GM12878 (cell line): Measurements from ENCODE around the gene SNX8. TPM values are rescaled to one million over a fixed set of nuclear protein-coding genes. Genes with fewer than 3 reads are reported as not detected.
"Not testable (repeated sequence)": the region's sequence is repeated elsewhere in the genome, so short reads cannot be mapped to it uniquely, and the experiment has no call there.

ENCODE experiments used
- ATAC-seq: fragments of 200-7000 bp; cut with Tn5 transposase; 3 replicates; pipeline ENCODE4 v1.9.1; 2020; ENCODE audit warnings: mild to moderate bottlenecking, moderate library complexity
- BruUV-seq: library from RNA; stranded (reverse); fragments of 400-500 nt; replicated peaks from 2 replicates; lab custom pipeline; 2021; lab: Mats Ljungman, UMichigan
- CTCF ChIA-PET: fragments of 300-600 bp; sonication (Branson Sonifier 250); formaldehyde crosslinking; extraction: SDS; loops from one replicate; lab custom pipeline; 2021; ENCODE audit warnings: inconsistent platforms; lab: Yijun Ruan, JAX
- POLR2A ChIA-PET: fragments of 350-600 bp; formaldehyde crosslinking; extraction: SDS; loops from one replicate; lab custom pipeline; 2021; ENCODE audit warnings: inconsistent platforms; lab: Charles Lee
- RAD21 ChIA-PET: fragments of 300-600 bp; sonication (Branson Sonifier 250); formaldehyde crosslinking; loops from one replicate; lab custom pipeline; 2023; ENCODE audit warnings: antibody characterized with exemption; ENCODE audit not compliant: unreplicated experiment; lab: Charles Lee
- SMC1A ChIA-PET: fragments of 300-600 bp; sonication (Branson Sonifier 250); formaldehyde crosslinking; loops from one replicate; lab custom pipeline; 2023; ENCODE audit not compliant: unreplicated experiment, uncharacterized antibody; lab: Charles Lee
- DNase-seq: peaks from one replicate; pipeline ENCODE4 v3.0.0-alpha.2; 2011; ENCODE audit warnings: low read depth, low spot score
- FAIRE-seq: peaks from 3 replicates; lab custom pipeline; 2011; peaks lifted over from hg19 to GRCh38; lab: Jason Lieb, UNC
- H2AFZ ChIP-seq: 2 replicates; pipeline ENCODE4 v1.6.0; 2011; ENCODE audit warnings: low read depth, low read length, control low read depth; ENCODE audit not compliant: control insufficient read depth
- H3K27ac ChIP-seq: 2 replicates; pipeline ENCODE4 v1.5.1; 2011; ENCODE audit warnings: control low read depth; ENCODE audit not compliant: control insufficient read depth, insufficient read depth
- H3K27me3 ChIP-seq, 2 experiments: replicated peaks in 1 of 2; 2 replicates each; pipeline versions ENCODE4 v1.6.0 to v1.6.1; 2011; ENCODE audit warnings: low read length in 1 of 2; ENCODE audit not compliant: control insufficient read depth in 2 of 2, insufficient read depth in 2 of 2
- H3K36me3 ChIP-seq, 2 experiments: 2 replicates each; pipeline ENCODE4 v1.5.1; 2011; ENCODE audit warnings: low read length in 1 of 2; ENCODE audit not compliant: control insufficient read depth in 2 of 2, insufficient read depth in 2 of 2
- H3K4me1 ChIP-seq: 2 replicates; pipeline ENCODE4 v1.6.1; 2011; ENCODE audit warnings: mild to moderate bottlenecking, low read length, moderate library complexity, mixed read lengths; ENCODE audit not compliant: control insufficient read depth, insufficient read depth
- H3K4me2 ChIP-seq: 2 replicates; pipeline ENCODE4 v1.6.0; 2011; ENCODE audit warnings: control low read depth; ENCODE audit not compliant: control insufficient read depth, insufficient read depth
- H3K4me3 ChIP-seq: fragments of 200-600 bp; sonication (generic); 2 replicates; pipeline ENCODE4 v1.5.1; 2016
- H3K79me2 ChIP-seq: 2 replicates; pipeline ENCODE4 v1.6.0; 2011; ENCODE audit warnings: low read length; ENCODE audit not compliant: control insufficient read depth, insufficient read depth
- H3K9ac ChIP-seq: 2 replicates; pipeline ENCODE4 v1.8.0; 2011; ENCODE audit warnings: low read length, control low read depth, mixed read lengths; ENCODE audit not compliant: control insufficient read depth, insufficient read depth
- H3K9me3 ChIP-seq: replicated peaks from 3 replicates; pipeline ENCODE4 v1.5.1; 2011; ENCODE audit warnings: mild to moderate bottlenecking, low read length; ENCODE audit not compliant: control insufficient read depth, insufficient read depth
- H4K20me1 ChIP-seq: 2 replicates; pipeline ENCODE4 v1.6.0; 2011; ENCODE audit not compliant: control insufficient read depth, insufficient read depth
- BHLHE40 ChIP-seq, 2 experiments: fragments of 450-650 bp in 1 of 2; IDR thresholded peaks; 2 replicates each; pipeline ENCODE4 v1.6.1; 2011 to 2017; ENCODE audit warnings: low read depth in 2 of 2, borderline replicate concordance in 1 of 2, improper control_type of control experiment in 1 of 2, low read length in 1 of 2, mild to moderate bottlenecking in 1 of 2
- CHD4 ChIP-seq: fragments of 200-600 bp; sonication (generic); IDR thresholded peaks from 2 replicates; pipeline ENCODE4 v1.6.1; 2016; ENCODE audit warnings: mild to moderate bottlenecking
- NBN ChIP-seq: fragments of 450-650 bp; IDR thresholded peaks from 2 replicates; pipeline ENCODE4 v1.6.1; 2016
- NFXL1 ChIP-seq: fragments of 450-650 bp; IDR thresholded peaks from 2 replicates; pipeline ENCODE4 v1.6.1; 2017; ENCODE audit warnings: antibody characterized with exemption, mild to moderate bottlenecking, borderline replicate concordance
- NR2C2 ChIP-seq: IDR thresholded peaks from 2 replicates; pipeline ENCODE4 v1.6.1; 2011; ENCODE audit warnings: borderline replicate concordance, low read depth; ENCODE audit not compliant: control insufficient read depth, insufficient read length
- RFX5 ChIP-seq: IDR thresholded peaks from 2 replicates; pipeline ENCODE4 v1.6.1; 2011; ENCODE audit warnings: low read depth, low read length, improper control_type of control experiment
- SPI1 ChIP-seq: IDR thresholded peaks from 2 replicates; pipeline ENCODE4 v1.6.1; 2011; ENCODE audit warnings: low read depth, mild to moderate bottlenecking, low read length, moderate library complexity, borderline replicate concordance; ENCODE audit not compliant: insufficient read depth
- TCF12 ChIP-seq: IDR thresholded peaks from 2 replicates; pipeline ENCODE4 v1.6.1; 2011; ENCODE audit warnings: low read depth, mild to moderate bottlenecking, low read length
- ZNF217 ChIP-seq: fragments of 450-650 bp; IDR thresholded peaks from 2 replicates; pipeline ENCODE4 v1.6.1; 2017; ENCODE audit warnings: antibody characterized with exemption, mild to moderate bottlenecking
- WGBS: methylation state at CpG from one replicate; pipeline ENCODE4 v1.1.6; 2016; ENCODE audit warnings: low lambda C conversion rate; ENCODE audit not compliant: insufficient replicate concordance, insufficient coverage; ENCODE audit errors: missing lambda C conversion rate; 5-methylcytosine and 5-hydroxymethylcytosine counted together
- in situ Hi-C: fragments of 300-500 bp; cut with MboI; formaldehyde crosslinking; loops from 9 replicates; pipeline ENCODE4 v1.14.3; 2018; ENCODE audit warnings: mixed read lengths
- intact Hi-C: fragments of 100-400 bp; cut with micrococcal nuclease; formaldehyde crosslinking; loops from one replicate; pipeline ENCODE4 v1.14.2; 2022; ENCODE audit not compliant: unreplicated experiment
- polyA plus RNA-seq, 11 experiments: library from polyadenylated mRNA; depleted of rRNA in 4 of 11; unstranded in 6 of 11; stranded (reverse) in 5 of 11; fragments of >200 nt; fragmentation: Nextera tagmentation in 4 of 11; fragmentation: Illumina TruSeq in 1 of 11; extraction: Ambion mirVana in 4 of 11; extraction: Trizol in 1 of 11; gene quantifications; 1 replicate in 1 of 11; 2 replicates in 10 of 11; pipeline versions ENCODE4 v1.2.1 to v1.2.3, GENCODE V29; 2011 to 2016; ENCODE audit warnings: inconsistent platforms in 2 of 11, missing spikeins in 2 of 11, low read depth in 1 of 11
- total RNA-seq, 4 experiments: library from RNA; depleted of rRNA in 3 of 4; stranded (reverse); fragments of >200 nt in 3 of 4; fragmentation: Illumina TruSeq in 1 of 4; extraction: Trizol in 1 of 4; gene quantifications; 2 replicates each; pipeline versions ENCODE4 v1.2.1 to v1.2.3, GENCODE V29; 2013 to 2021
- TF ChIP-seq, protein P1 (sequence below): IDR thresholded peaks from 2 replicates; pipeline ENCODE4 v1.6.1; 2012; ENCODE audit warnings: low read depth, low read length, improper control_type of control experiment
- TF ChIP-seq, protein P2 (sequence below): fragments of 450-650 bp; IDR thresholded peaks from 2 replicates; pipeline ENCODE4 v1.6.1; 2016; ENCODE audit warnings: mild to moderate bottlenecking

Gene SNX8
- total and polyA plus RNA-seq, 10 of the 15 experiments (the other 5 are each of a cell fraction or from before 2014, with no cell fraction given) = 6.4 to 210 (median 97.6) TPM

DNA sequence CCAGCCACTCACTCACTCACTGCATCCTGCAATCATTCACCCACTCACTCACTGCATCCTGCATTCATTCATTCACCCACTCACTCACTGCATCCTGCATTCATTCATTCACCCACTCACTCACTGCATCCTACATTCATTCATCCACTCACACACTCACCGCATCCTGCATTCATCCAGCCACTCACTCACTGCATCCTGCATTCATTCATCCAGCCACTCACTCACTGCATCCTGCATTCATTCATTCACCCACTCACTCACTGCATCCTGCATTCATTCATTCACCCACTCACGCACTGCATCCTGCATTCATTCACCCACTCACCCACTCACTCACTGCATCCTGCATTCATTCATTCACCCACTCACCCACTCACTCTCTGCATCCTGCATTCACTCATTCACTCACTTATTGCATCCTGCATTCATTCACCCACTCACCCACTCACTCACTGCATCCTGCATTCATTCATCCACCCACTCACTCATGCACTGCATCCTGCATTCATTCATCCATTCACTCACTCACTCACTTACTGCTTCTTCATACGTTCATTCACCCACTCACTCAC lies 802 bp upstream of the SNX8 start:
- H3K27me3 ChIP-seq, SMC1A ChIA-PET, H4K20me1 ChIP-seq, H3K36me3 ChIP-seq, FAIRE-seq, DNase-seq, BruUV-seq, RAD21 ChIA-PET, H3K9ac ChIP-seq, H3K27ac ChIP-seq, CTCF ChIA-PET, ATAC-seq, H2AFZ ChIP-seq, H3K9me3 ChIP-seq, in situ Hi-C loops, POLR2A ChIA-PET: not testable (repeated sequence)
- peak overlapping the region; percentile 87; the same call in 1 of the 2 replicates for H3K4me2 ChIP-seq
- peaks cover 37% of the 10 kb centered on the region for H3K79me2 ChIP-seq
- H3K4me3 ChIP-seq = peak overlapping the region; percentile 17; the same call in 1 of the 2 replicates
- 10% methylated on average over 3 of the region's 3 CpGs for WGBS
- intact Hi-C loops = loop anchor here (2.0 to 5.0 kb wide), 2 partner anchors 40 to 73 kb away; partner anchors contain the start of genes EIF3B, MRM2 and NUDT1
- H3K4me1 ChIP-seq = peaks cover 12% of the 10 kb centered on the region
- peak; percentile 75; the same call in 1 of the 2 replicates for TF ChIP-seq CHD4
- TF ChIP-seq NBN = peak; percentile 66; the same call in 1 of the 2 replicates

DNA sequence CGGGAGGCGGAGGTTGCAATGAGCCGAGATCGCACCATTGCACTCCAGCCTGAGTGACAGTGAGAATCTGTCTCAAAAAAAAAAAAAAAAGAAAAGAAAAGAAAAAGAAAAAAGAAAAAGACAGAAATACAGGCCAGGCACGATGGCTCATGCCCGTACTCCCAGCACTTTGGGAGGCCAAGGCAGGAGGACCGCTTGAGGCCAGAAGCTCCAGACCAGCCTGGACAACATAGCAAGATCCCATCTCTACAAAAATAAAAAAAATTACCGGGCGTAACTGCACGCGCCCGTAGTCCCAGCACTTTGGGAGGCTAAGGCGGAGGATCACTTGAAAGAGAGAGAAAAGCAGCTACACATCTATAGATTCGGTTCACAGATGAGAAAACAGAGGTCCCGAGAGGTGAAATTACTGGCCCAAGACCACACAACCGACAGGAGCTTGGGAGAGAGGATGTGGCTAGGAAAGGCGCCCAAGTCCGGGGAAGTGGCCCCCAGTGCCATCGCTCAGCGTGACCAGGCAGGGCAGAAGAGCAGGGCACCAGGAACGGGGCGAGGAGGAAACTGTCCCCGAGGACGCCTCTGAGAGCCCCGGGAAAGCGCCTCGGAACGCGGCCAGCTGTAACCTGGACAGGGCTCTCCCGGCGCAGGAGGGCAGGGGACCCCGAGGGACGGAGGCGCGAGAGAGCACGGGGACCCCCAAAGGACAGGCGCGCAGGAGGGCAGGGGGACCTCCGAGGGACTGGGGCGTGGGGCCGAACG lies 612 bp downstream of the SNX8 start:
- H3K79me2 ChIP-seq = peaks cover 50% of the 10 kb centered on the region
- no peak for TF ChIP-seq NR2C2
- TF ChIP-seq TCF12 = no peak
- TF ChIP-seq RFX5 = no peak
- no peak for TF ChIP-seq NFXL1
- no peak for TF ChIP-seq BHLHE40 (IDR thresholded peaks at IDR 0.05; ENCODE audit: borderline replicate concordance in 1 of 2, low read depth in 2 of 2, low read length in 1 of 2)
- TF ChIP-seq, protein P1, sequence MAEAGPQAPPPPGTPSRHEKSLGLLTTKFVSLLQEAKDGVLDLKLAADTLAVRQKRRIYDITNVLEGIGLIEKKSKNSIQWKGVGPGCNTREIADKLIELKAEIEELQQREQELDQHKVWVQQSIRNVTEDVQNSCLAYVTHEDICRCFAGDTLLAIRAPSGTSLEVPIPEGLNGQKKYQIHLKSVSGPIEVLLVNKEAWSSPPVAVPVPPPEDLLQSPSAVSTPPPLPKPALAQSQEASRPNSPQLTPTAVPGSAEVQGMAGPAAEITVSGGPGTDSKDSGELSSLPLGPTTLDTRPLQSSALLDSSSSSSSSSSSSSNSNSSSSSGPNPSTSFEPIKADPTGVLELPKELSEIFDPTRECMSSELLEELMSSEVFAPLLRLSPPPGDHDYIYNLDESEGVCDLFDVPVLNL = no peak
- no peak for TF ChIP-seq ZNF217
- TF ChIP-seq, protein P2, sequence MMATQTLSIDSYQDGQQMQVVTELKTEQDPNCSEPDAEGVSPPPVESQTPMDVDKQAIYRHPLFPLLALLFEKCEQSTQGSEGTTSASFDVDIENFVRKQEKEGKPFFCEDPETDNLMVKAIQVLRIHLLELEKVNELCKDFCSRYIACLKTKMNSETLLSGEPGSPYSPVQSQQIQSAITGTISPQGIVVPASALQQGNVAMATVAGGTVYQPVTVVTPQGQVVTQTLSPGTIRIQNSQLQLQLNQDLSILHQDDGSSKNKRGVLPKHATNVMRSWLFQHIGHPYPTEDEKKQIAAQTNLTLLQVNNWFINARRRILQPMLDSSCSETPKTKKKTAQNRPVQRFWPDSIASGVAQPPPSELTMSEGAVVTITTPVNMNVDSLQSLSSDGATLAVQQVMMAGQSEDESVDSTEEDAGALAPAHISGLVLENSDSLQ = peak; percentile 49; the same call in 1 of the 2 replicates
- no peak for TF ChIP-seq SPI1

More for the DNA sequence above, 612 bp downstream of the SNX8 start:
- peak overlapping the region; percentile 92 for H3K27ac ChIP-seq
- 11% methylated on average over 29 of the region's 42 CpGs for WGBS
- FAIRE-seq (no peak), DNase-seq (no peak), ATAC-seq (peak; percentile 16)
- no peaks in the 10 kb centered on the region; the same call in 2 of the 3 replicates for H3K9me3 ChIP-seq
- RAD21 ChIA-PET = interaction anchor here (1.4 to 4.6 kb wide), 5 partner anchors 14 to 76 kb away, joined by 3 to 28 read pairs (median 6); no protein-coding TSS in a partner anchor
- H3K9ac ChIP-seq = peak overlapping the region; percentile 71
- no peaks in the 10 kb centered on the region for H3K27me3 ChIP-seq
- H3K4me3 ChIP-seq = peak overlapping the region; percentile 99
- POLR2A ChIA-PET = interaction anchor here (0.6 to 2.6 kb wide), 5 partner anchors 13 to 531 kb away, joined by 3 to 16 read pairs (median 7); no protein-coding TSS in a partner anchor
- H4K20me1 ChIP-seq = no peaks in the 10 kb centered on the region
- TSS peak; percentile 12 for BruUV-seq
- SMC1A ChIA-PET = interaction anchor here (1.0 to 2.8 kb wide), 7 partner anchors 13 to 76 kb away, joined by 3 to 11 read pairs (median 4); no protein-coding TSS in a partner anchor
- H3K4me2 ChIP-seq = peak overlapping the region; percentile 75
- peaks cover 0 to 5% of the 10 kb centered on the region in 2 experiments; a peak in 1 of 4 replicates for H3K36me3 ChIP-seq
- CTCF ChIA-PET = interaction anchor here (0.7 to 2.7 kb wide), 6 partner anchors 14 to 397 kb away, joined by 3 to 19 read pairs (median 3); no protein-coding TSS in a partner anchor
- intact Hi-C loops = loop anchor here (2.0 to 5.0 kb wide), 2 partner anchors 41 to 71 kb away; partner anchors contain the start of genes EIF3B, MRM2 and NUDT1
- H2AFZ ChIP-seq = peak overlapping the region; percentile 53
- H3K4me1 ChIP-seq = peaks cover 17% of the 10 kb centered on the region
- in situ Hi-C loops = no loop called here
